ENCODE data around the gene SYNPO. TPM values are rescaled to one million over a fixed set of nuclear protein-coding genes. Genes with fewer than 3 reads are reported as not detected.

Gene SYNPO
- total and polyA plus RNA-seq, 2 donors from 2014 or later: 46.3 to 87.6 TPM

GRCh38 chr5:150661821-150662596 is 21.5 kb downstream of the SYNPO start:
- Histone ChIP-seq H3K27ac (ENCODE audit: low read depth in 2 of 2, low read length in 2 of 2) (no peak overlapping the region), H3K9me3 (ENCODE audit: control insufficient read depth in 2 of 3, insufficient read depth in 1 of 3, low read length in 3 of 3) (no peaks in the 10 kb centered on the region), H3K4me3 (ENCODE audit: low read length in 3 of 3) (no peak overlapping the region), H3K9ac (ENCODE audit: low read length in 3 of 3) (no peak overlapping the region), H3K36me3 (ENCODE audit: control insufficient read depth in 2 of 3, insufficient read depth in 3 of 3, low read length in 3 of 3) (no peaks in the 10 kb centered on the region), H3K4me1 (ENCODE audit: control insufficient read depth in 2 of 3, insufficient read depth in 2 of 3, low read depth in 1 of 3, low read length in 3 of 3) (peaks cover 0 to 6% (median 5%) of the 10 kb centered on the region in 3 donors), H3K27me3 (ENCODE audit: control insufficient read depth, insufficient read depth, low read length) (no peaks in the 10 kb centered on the region)
- FAIRE-seq: no peak
- TF ChIP-seq CTCF (IDR thresholded peaks at IDR 0.05; ENCODE audit: borderline replicate concordance, extremely low read depth, insufficient read depth): no peak
- DNase-seq: no peak
- intact Hi-C loops (cut with DNase I): no loop called here

GRCh38 chr5:150662731-150663516 is 22.5 kb downstream of the SYNPO start:
- TF ChIP-seq CTCF (IDR thresholded peaks at IDR 0.05; ENCODE audit: borderline replicate concordance, extremely low read depth, insufficient read depth): no peak
- Histone ChIP-seq H3K27me3 (ENCODE audit: control insufficient read depth, insufficient read depth, low read length) (no peaks in the 10 kb centered on the region), H3K9ac (ENCODE audit: low read length in 3 of 3) (no peak overlapping the region), H3K4me3 (ENCODE audit: low read length in 3 of 3) (no peak overlapping the region), H3K9me3 (ENCODE audit: control insufficient read depth in 2 of 3, insufficient read depth in 1 of 3, low read length in 3 of 3) (no peaks in the 10 kb centered on the region), H3K36me3 (ENCODE audit: control insufficient read depth in 2 of 3, insufficient read depth in 3 of 3, low read length in 3 of 3) (no peaks in the 10 kb centered on the region), H3K27ac (ENCODE audit: low read depth in 2 of 2, low read length in 2 of 2) (no peak overlapping the region), H3K4me1 (ENCODE audit: control insufficient read depth in 2 of 3, insufficient read depth in 2 of 3, low read depth in 1 of 3, low read length in 3 of 3) (peaks cover 0 to 2% (median under 1%) of the 10 kb centered on the region in 3 donors)
- FAIRE-seq (no peak), DNase-seq (no peak)
- intact Hi-C loops (cut with DNase I): no loop called here

- no peak for TF ChIP-seq CTCF (IDR thresholded peaks at IDR 0.05; ENCODE audit: borderline replicate concordance, extremely low read depth, insufficient read depth)
These were observed 23.5 kb downstream of the SYNPO start for GRCh38 chr5:150663936-150664335.

More at GRCh38 chr5:150663936-150664335, 23.5 kb downstream of the SYNPO start:
- H3K36me3 ChIP-seq (ENCODE audit: control insufficient read depth in 2 of 3, insufficient read depth in 3 of 3, low read length in 3 of 3): no peaks in the 10 kb centered on the region
- H3K27ac ChIP-seq (ENCODE audit: low read depth in 2 of 2, low read length in 2 of 2): no peak overlapping the region
- H3K9ac ChIP-seq (ENCODE audit: low read length in 3 of 3): no peak overlapping the region
- FAIRE-seq (no peak), DNase-seq (no peak)
- no peak overlapping the region for H3K4me3 ChIP-seq (ENCODE audit: low read length in 3 of 3)
- intact Hi-C loops (cut with DNase I): no loop called here
- no peaks in the 10 kb centered on the region for H3K9me3 ChIP-seq (ENCODE audit: control insufficient read depth in 2 of 3, insufficient read depth in 1 of 3, low read length in 3 of 3)
- H3K27me3 ChIP-seq (ENCODE audit: control insufficient read depth, insufficient read depth, low read length): no peaks in the 10 kb centered on the region
- H3K4me1 ChIP-seq (ENCODE audit: control insufficient read depth in 2 of 3, insufficient read depth in 2 of 3, low read depth in 1 of 3, low read length in 3 of 3): peaks cover 0 to 2% (median 0%) of the 10 kb centered on the region in 3 donors
